GM21528 (cell line): Measurements from ENCODE around the gene SCYGR7.
A peak's percentile ranks its signal among the peaks of the same experiment; 100 is the strongest.
"Not testable (repeated sequence)": the region's sequence is repeated elsewhere in the genome, so short reads cannot be mapped to it uniquely, and the experiment has no call there.

ENCODE experiments used
- ATAC-seq: cut with Tn5 transposase; IDR thresholded peaks from one replicate; pipeline ENCODE4 v1.9.1; 2021; ENCODE audit warnings: mild to moderate bottlenecking, moderate library complexity; ENCODE audit not compliant: unreplicated experiment, low FRiP score

SCYGR7 gene

GRCh38 chr2:227756261-227756660 is 28.1 kb downstream of the SCYGR7 start:
- ATAC-seq, result not testable (repeated sequence)

DNA sequence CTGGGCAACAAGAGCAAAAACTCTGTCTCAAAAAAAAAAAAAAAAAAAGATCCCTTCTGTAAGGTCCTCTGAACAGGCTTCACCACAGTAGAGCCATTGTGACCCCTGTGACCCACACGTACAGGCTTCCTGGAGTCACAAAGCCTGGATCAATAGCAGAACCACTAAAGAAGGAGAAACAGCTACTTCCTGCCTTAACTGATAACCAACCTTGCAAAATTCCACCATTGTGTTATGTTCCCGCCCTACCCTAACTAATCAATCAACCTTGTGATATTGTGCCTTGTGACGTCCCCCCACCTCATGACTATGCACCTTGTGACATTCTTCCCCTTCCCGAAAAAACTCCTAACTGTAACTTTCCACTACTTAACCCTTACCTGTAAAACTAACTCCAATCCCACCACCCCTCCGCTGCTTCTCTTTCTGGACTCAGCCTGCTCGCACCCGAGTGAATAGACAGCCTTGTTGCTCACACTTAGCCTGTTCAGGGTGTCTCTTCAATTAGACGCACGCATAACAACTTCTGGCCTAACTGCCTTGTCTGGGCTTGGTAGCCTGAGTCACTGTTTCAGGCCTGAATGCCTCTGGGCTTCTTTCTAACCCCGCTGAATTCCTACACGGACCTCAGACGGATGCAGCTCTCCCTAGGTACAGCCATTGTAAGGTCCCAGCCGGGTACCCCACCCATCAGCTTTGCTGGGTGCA is 31.4 kb downstream of the SCYGR7 start:
- no peak for ATAC-seq

- no peak for ATAC-seq
These were observed 33.8 kb downstream of the SCYGR7 start for GRCh38 chr2:227761740-227762476.

DNA sequence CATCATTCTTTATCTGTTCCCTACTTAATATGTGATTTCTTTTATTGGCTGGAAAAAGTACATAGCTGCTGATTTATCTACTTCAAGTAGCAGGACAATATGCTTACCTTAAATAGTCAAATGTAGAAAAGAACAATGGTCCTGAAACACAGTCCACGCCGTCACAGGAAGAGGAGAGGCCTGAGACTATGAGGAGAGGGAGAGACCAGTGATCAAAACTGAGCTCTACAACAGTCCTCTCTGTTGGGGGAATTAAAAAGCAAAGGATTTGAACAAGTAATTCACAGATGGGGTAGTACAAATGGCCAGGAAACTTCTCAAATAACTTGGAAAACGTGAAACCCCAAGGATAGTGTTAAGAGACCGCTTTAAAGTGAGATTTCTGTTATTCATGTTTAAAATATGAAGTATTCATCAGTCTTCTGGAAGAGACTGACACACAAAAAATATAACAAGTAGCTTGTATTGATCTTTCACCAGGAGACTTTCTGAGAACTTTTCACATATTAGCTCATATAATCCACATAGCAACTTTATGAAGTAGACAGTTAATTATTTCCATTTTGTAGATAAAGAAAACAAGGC is 37.7 kb downstream of the SCYGR7 start:
- ATAC-seq, result peak; percentile 17

- ATAC-seq, result peak; percentile 96
These were observed 38.3 kb downstream of the SCYGR7 start for GRCh38 chr2:227766373-227766883.

- no peak for ATAC-seq
These were observed 39.7 kb downstream of the SCYGR7 start for GRCh38 chr2:227767830-227768229.

DNA sequence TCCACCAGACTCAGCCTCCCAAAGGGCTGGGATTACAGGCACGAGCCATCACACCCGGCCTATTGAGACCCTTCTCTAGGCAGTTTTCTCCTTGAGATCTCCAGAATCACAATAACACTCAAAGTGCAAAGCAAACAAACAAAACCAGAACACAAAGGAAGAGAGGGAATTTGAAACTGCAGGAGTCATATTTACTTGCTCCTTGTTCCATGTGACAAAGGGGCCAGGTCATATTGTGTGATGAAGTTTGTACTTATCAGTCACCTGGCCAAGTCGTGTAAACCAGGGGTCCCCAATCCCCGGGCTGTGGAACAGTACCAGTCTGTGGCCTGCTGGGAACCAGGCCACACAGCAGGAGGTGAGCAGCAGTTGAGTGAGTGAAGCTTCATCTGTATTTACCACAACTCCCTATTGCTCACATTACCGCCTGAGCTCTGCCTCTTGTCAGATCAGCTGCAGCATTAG is 44.1 kb downstream of the SCYGR7 start:
- no peak for ATAC-seq

- no peak for ATAC-seq
These were observed 44.8 kb downstream of the SCYGR7 start for GRCh38 chr2:227772932-227773331.

GRCh38 chr2:227774011-227774624 is 46.0 kb downstream of the SCYGR7 start:
- ATAC-seq, result peak; percentile 63

GRCh38 chr2:227774895-227775842 is 47.0 kb downstream of the SCYGR7 start:
- ATAC-seq, result no peak
